Kidney (tissue), 14 donors: ENCODE data around the gene RNF152. TPM values are rescaled to one million over a fixed set of nuclear protein-coding genes. Genes with fewer than 3 reads are reported as not detected.

Experiments
- DNase-seq, 5 donors: peaks; one replicate each; pipeline ENCODE4 v3.0.0-alpha.2; 2013 to 2020
- FAIRE-seq: peaks from 2 replicates; lab custom pipeline; 2012; peaks lifted over from hg19 to GRCh38; lab: Jason Lieb, UNC
- H3K27ac ChIP-seq, 2 donors: one replicate each; pipeline ENCODE4 v1.7.0; 2013; ENCODE audit warnings: low read depth in 2 of 2, low read length in 2 of 2, inconsistent platforms in 1 of 2
- H3K27me3 ChIP-seq: one replicate; pipeline ENCODE4 v1.7.1; 2013; ENCODE audit warnings: low read length, inconsistent platforms; ENCODE audit not compliant: control insufficient read depth, insufficient read depth
- H3K36me3 ChIP-seq, 3 donors: one replicate each; pipeline versions ENCODE4 v1.7.0 to v1.7.1; 2013; ENCODE audit warnings: low read length in 3 of 3, control low read depth in 1 of 3, inconsistent platforms in 1 of 3; ENCODE audit not compliant: insufficient read depth in 3 of 3, control insufficient read depth in 2 of 3
- H3K4me1 ChIP-seq, 3 donors: one replicate each; pipeline versions ENCODE4 v1.7.0 to v1.7.1; 2013; ENCODE audit warnings: low read length in 3 of 3, inconsistent platforms in 1 of 3, low read depth in 1 of 3; ENCODE audit not compliant: control insufficient read depth in 2 of 3, insufficient read depth in 2 of 3
- H3K4me3 ChIP-seq, 3 donors: one replicate each; pipeline versions ENCODE4 v1.7.0 to v1.8.1; 2013; ENCODE audit warnings: low read length in 3 of 3, control low read depth in 1 of 3, inconsistent platforms in 1 of 3
- H3K9ac ChIP-seq, 3 donors: one replicate each; pipeline versions ENCODE4 v1.7.0 to v1.7.1; 2013; ENCODE audit warnings: low read length in 3 of 3, control low read depth in 1 of 3, inconsistent platforms in 1 of 3
- H3K9me3 ChIP-seq, 3 donors: one replicate each; pipeline versions ENCODE4 v1.7.0 to v1.7.1; 2013; ENCODE audit warnings: low read length in 3 of 3, control low read depth in 1 of 3, inconsistent platforms in 1 of 3; ENCODE audit not compliant: control insufficient read depth in 2 of 3, insufficient read depth in 1 of 3
- intact Hi-C: fragments of 100-400 bp; cut with DNase I; formaldehyde crosslinking; loops from one replicate; pipeline ENCODE4 v1.11.1; 2022
- polyA plus RNA-seq: library from polyadenylated mRNA; stranded (reverse); fragments of 350-450 nt; fragmentation: Illumina TruSeq; extraction: RNeasy Lipid Tissue Mini Kit (QIAGEN cat#74804); gene quantifications from one replicate; pipeline ENCODE4 v1.2.3, GENCODE V29; 2014; ENCODE audit warnings: low read depth, low replicate concordance; ENCODE audit not compliant: insufficient read depth
- total RNA-seq: library from RNA; stranded (reverse); fragmentation: NEBNext Ultra II Directional; extraction: Animal tissue kit (Norgen Biotek cat#: 25700); gene quantifications from one replicate; pipeline ENCODE4 v1.2.1, GENCODE V29; 2021
- TF ChIP-seq, protein P1 (sequence below): IDR thresholded peaks from 3 replicates; pipeline ENCODE4 v1.5.1; 2012; ENCODE audit warnings: mild to moderate bottlenecking, moderate library complexity, borderline replicate concordance; ENCODE audit not compliant: insufficient read depth; ENCODE audit errors: extremely low read depth
- donor health status: control.
- donor health status: control.
- donor health status: control.
- donor health status: control.
- donor health status: control.
- donor health status: DM: yes; HTN: yes; CAD: no.
- donor health status: Normal renal cell carcinoma (clear cell type).

The RNF152 gene
- total and polyA plus RNA-seq, 2 donors from 2014 or later: 37.6 to 45.0 TPM

DNA sequence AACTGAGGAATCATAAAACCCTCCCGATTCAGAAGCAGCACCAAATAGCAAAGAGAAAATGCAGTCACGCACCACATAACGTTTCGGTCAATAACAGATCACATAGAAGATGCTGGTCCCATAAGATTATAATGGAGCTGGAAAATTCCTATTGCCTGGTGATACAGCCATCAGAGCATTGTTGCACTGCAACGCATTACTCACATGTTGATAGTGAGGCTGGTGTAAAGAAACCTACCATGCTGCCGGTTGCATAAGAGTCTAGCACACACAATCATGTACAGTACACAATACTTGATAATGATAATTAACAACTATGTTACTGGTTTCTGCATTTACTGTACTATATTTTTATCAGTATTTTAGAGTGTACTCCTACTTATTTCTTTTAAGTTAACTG is 32.5 kb downstream of the RNF152 start:
- H3K36me3 ChIP-seq: peaks cover 0 to 31% (median 8%) of the 10 kb centered on the region in 3 donors
- intact Hi-C loops: no loop called here
- DNase-seq: no peak
- no peak overlapping the region for H3K4me3 ChIP-seq
- H3K9me3 ChIP-seq: no peaks in the 10 kb centered on the region
- no peak overlapping the region for H3K9ac ChIP-seq
- no peak for FAIRE-seq
- TF ChIP-seq, protein P1, sequence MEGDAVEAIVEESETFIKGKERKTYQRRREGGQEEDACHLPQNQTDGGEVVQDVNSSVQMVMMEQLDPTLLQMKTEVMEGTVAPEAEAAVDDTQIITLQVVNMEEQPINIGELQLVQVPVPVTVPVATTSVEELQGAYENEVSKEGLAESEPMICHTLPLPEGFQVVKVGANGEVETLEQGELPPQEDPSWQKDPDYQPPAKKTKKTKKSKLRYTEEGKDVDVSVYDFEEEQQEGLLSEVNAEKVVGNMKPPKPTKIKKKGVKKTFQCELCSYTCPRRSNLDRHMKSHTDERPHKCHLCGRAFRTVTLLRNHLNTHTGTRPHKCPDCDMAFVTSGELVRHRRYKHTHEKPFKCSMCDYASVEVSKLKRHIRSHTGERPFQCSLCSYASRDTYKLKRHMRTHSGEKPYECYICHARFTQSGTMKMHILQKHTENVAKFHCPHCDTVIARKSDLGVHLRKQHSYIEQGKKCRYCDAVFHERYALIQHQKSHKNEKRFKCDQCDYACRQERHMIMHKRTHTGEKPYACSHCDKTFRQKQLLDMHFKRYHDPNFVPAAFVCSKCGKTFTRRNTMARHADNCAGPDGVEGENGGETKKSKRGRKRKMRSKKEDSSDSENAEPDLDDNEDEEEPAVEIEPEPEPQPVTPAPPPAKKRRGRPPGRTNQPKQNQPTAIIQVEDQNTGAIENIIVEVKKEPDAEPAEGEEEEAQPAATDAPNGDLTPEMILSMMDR: no peak
- no peak overlapping the region for H3K27ac ChIP-seq
- H3K27me3 ChIP-seq: no peaks in the 10 kb centered on the region
- H3K4me1 ChIP-seq: peaks cover 0 to 58% (median 9%) of the 10 kb centered on the region in 3 donors

DNA sequence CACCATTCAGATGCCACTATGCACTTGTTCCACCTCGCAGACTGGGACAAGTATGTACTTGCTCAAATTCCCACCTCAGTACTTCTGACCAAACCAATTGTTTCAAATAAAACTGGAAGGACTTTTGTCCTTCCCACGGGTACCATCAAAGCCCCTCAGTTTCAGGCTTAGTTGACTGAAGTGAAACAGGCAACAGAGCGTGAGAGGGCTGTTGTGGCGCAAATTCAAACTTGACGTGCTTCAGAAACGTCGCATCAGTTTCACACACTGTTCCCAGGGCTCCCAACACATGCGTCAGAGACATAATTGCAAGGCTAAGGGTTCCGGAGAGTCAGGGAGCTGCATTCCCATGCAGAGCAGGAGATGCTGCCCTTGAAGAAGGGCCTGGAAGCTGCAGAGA is 33.7 kb downstream of the RNF152 start:
- intact Hi-C loops: no loop called here
- no peak for DNase-seq
- TF ChIP-seq, protein P1: no peak
- Histone ChIP-seq H3K4me1 (peaks cover 0 to 56% (median 9%) of the 10 kb centered on the region in 3 donors), H3K4me3 (no peak overlapping the region), H3K9me3 (no peaks in the 10 kb centered on the region), H3K36me3 (peaks cover 0 to 31% (median 8%) of the 10 kb centered on the region in 3 donors), H3K9ac (no peak overlapping the region), H3K27ac (no peak overlapping the region), H3K27me3 (no peaks in the 10 kb centered on the region)
- FAIRE-seq: no peak

DNA sequence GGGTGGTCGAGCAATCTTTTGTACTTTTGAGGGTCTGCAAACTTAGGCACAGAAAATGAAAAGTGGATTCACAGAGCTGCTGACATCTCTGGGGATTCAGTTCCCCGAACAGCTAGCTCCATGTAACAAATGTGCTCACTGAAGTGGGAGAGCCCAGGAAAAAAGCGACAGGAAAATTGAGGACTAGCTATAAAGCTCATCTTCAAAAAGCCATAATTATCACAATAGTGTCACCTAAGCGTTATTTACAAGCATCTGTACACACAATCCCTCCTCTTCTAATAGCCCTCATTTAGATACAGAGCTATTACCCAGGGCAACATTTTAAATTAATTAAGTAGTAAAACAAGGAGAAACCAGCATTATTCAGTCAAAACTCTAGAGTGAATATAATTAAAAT is 36.1 kb downstream of the RNF152 start:
- Histone ChIP-seq H3K4me3 (no peak overlapping the region), H3K27ac (no peak overlapping the region), H3K27me3 (no peaks in the 10 kb centered on the region), H3K36me3 (peaks cover 0 to 20% (median 9%) of the 10 kb centered on the region in 3 donors), H3K9ac (no peak overlapping the region), H3K4me1 (peaks cover 0 to 45% (median 12%) of the 10 kb centered on the region in 3 donors), H3K9me3 (no peaks in the 10 kb centered on the region)
- no peak for FAIRE-seq
- TF ChIP-seq, protein P1: no peak
- no peak for DNase-seq
- intact Hi-C loops: no loop called here
